ENCODE data around the gene TAF11L2. TPM values are rescaled to one million over a fixed set of nuclear protein-coding genes. Genes with fewer than 3 reads are reported as not detected.
"Not testable (repeated sequence)": the region's sequence is repeated elsewhere in the genome, so short reads cannot be mapped to it uniquely, and the experiment has no call there.

The TAF11L2 gene
- total RNA-seq, 1 donor from 2014 or later = not detected

GRCh38 chr5:17487174-17487512 is 10.9 kb upstream of the TAF11L2 start:
- H3K27ac Mint-ChIP-seq = no peak overlapping the region
- H3K4me3 Mint-ChIP-seq = no peak overlapping the region
- no peak for DNase-seq (ENCODE audit: extremely low spot score, unreplicated experiment)
- no peaks in the 10 kb centered on the region for H3K27me3 Mint-ChIP-seq
- no peaks in the 10 kb centered on the region for H3K4me1 Mint-ChIP-seq (ENCODE audit: unreplicated experiment)
- H3K36me3 Mint-ChIP-seq = no peaks in the 10 kb centered on the region
- H3K9me3 Mint-ChIP-seq = no peaks in the 10 kb centered on the region
- no peak for TF ChIP-seq CTCF (conservative IDR thresholded peaks at IDR 0.05)

- H3K4me3 Mint-ChIP-seq; H3K27me3 Mint-ChIP-seq; H3K9me3 Mint-ChIP-seq; H3K36me3 Mint-ChIP-seq; DNase-seq (ENCODE audit: extremely low spot score, unreplicated experiment); H3K27ac Mint-ChIP-seq; H3K4me1 Mint-ChIP-seq (ENCODE audit: unreplicated experiment): not testable (repeated sequence)
Observed at GRCh38 chr5:17491257-17491656, 6.8 kb upstream of the TAF11L2 start.

- Mint-ChIP-seq H3K27ac (no peak overlapping the region), H3K4me1 (ENCODE audit: unreplicated experiment) (no peaks in the 10 kb centered on the region), H3K27me3 (no peaks in the 10 kb centered on the region), H3K4me3 (no peak overlapping the region), H3K36me3 (no peaks in the 10 kb centered on the region), H3K9me3 (peaks cover 5% of the 10 kb centered on the region)
- TF ChIP-seq CTCF (conservative IDR thresholded peaks at IDR 0.05) = no peak
- DNase-seq (ENCODE audit: extremely low spot score, unreplicated experiment) = no peak
Observed at GRCh38 chr5:17492770-17493169, 5.3 kb upstream of the TAF11L2 start.

- Mint-ChIP-seq H3K4me3 (no peak overlapping the region), H3K4me1 (ENCODE audit: unreplicated experiment) (no peaks in the 10 kb centered on the region), H3K27me3 (no peaks in the 10 kb centered on the region), H3K9me3 (peaks cover 5% of the 10 kb centered on the region), H3K36me3 (no peaks in the 10 kb centered on the region), H3K27ac (no peak overlapping the region)
- DNase-seq (ENCODE audit: extremely low spot score, unreplicated experiment) = no peak
- TF ChIP-seq CTCF (conservative IDR thresholded peaks at IDR 0.05) = no peak
Observed at GRCh38 chr5:17497446-17497845, 585 bp upstream of the TAF11L2 start.

- Mint-ChIP-seq H3K4me1 (ENCODE audit: unreplicated experiment) (no peaks in the 10 kb centered on the region), H3K36me3 (no peaks in the 10 kb centered on the region), H3K4me3 (no peak overlapping the region), H3K27ac (no peak overlapping the region), H3K9me3 (peaks cover 4% of the 10 kb centered on the region), H3K27me3 (no peaks in the 10 kb centered on the region)
- no peak for DNase-seq (ENCODE audit: extremely low spot score, unreplicated experiment)
- TF ChIP-seq CTCF (conservative IDR thresholded peaks at IDR 0.05) = no peak
Observed at GRCh38 chr5:17511775-17512325, 13.8 kb downstream of the TAF11L2 start.

GRCh38 chr5:17517526-17517925 is 19.5 kb downstream of the TAF11L2 start:
- H3K36me3 Mint-ChIP-seq; H3K9me3 Mint-ChIP-seq; H3K4me1 Mint-ChIP-seq (ENCODE audit: unreplicated experiment); H3K4me3 Mint-ChIP-seq; DNase-seq (ENCODE audit: extremely low spot score, unreplicated experiment); H3K27me3 Mint-ChIP-seq; H3K27ac Mint-ChIP-seq: not testable (repeated sequence)

- H3K4me1 Mint-ChIP-seq (ENCODE audit: unreplicated experiment); H3K27me3 Mint-ChIP-seq; H3K4me3 Mint-ChIP-seq; H3K9me3 Mint-ChIP-seq; H3K27ac Mint-ChIP-seq; DNase-seq (ENCODE audit: extremely low spot score, unreplicated experiment); H3K36me3 Mint-ChIP-seq: not testable (repeated sequence)
Observed at GRCh38 chr5:17518067-17518466, 20.0 kb downstream of the TAF11L2 start, which contains the start of gene TAF11L3. Gene TAF11L3 (plus strand): TSS chr5:17518367.

GRCh38 chr5:17519508-17519907 is 21.5 kb downstream of the TAF11L2 start:
- not testable (repeated sequence) for H3K4me3 Mint-ChIP-seq; H3K4me1 Mint-ChIP-seq (ENCODE audit: unreplicated experiment); H3K27me3 Mint-ChIP-seq; H3K36me3 Mint-ChIP-seq; H3K27ac Mint-ChIP-seq; H3K9me3 Mint-ChIP-seq; DNase-seq (ENCODE audit: extremely low spot score, unreplicated experiment)

GRCh38 chr5:17521501-17521900 is 23.5 kb downstream of the TAF11L2 start, which contains the start of gene TAF11L4:
Gene TAF11L4 (plus strand): TSS chr5:17521801.
- H3K9me3 Mint-ChIP-seq; DNase-seq (ENCODE audit: extremely low spot score, unreplicated experiment); H3K36me3 Mint-ChIP-seq; H3K27me3 Mint-ChIP-seq; H3K4me1 Mint-ChIP-seq (ENCODE audit: unreplicated experiment); H3K27ac Mint-ChIP-seq; H3K4me3 Mint-ChIP-seq: not testable (repeated sequence)

- H3K4me1 Mint-ChIP-seq (ENCODE audit: unreplicated experiment); H3K9me3 Mint-ChIP-seq; H3K4me3 Mint-ChIP-seq; DNase-seq (ENCODE audit: extremely low spot score, unreplicated experiment); H3K36me3 Mint-ChIP-seq; H3K27me3 Mint-ChIP-seq; H3K27ac Mint-ChIP-seq: not testable (repeated sequence)
Observed at GRCh38 chr5:17524935-17525334, 26.9 kb downstream of the TAF11L2 start, which contains the start of gene TAF11L5. Gene TAF11L5 (plus strand): TSS chr5:17525235.
